Measurements from ENCODE around the gene RNF208.

DNA sequence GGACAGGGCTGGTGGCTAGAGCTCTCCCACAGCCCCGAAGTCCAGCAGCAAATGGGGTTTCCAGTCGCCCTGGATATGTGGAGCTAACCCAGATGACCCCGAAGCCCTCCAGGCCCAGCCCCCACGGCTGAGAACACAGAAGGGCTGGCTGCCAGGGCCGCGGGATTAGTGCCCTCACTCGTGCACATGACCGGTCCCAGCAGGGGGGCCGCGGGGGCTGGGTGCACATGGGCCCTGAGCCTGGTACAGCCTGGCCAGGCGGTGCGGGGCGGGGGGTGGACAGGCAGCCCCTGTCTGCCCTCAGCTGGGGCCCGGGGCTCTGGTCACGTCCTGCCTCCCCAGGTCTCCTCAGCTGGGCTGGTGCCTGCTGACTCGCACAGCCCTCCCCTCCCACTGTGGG lies 27.7 kb downstream of the RNF208 start:
- no peak for TF ChIP-seq POLR2A (IDR thresholded peaks at IDR 0.05)
- TF ChIP-seq, protein P1, sequence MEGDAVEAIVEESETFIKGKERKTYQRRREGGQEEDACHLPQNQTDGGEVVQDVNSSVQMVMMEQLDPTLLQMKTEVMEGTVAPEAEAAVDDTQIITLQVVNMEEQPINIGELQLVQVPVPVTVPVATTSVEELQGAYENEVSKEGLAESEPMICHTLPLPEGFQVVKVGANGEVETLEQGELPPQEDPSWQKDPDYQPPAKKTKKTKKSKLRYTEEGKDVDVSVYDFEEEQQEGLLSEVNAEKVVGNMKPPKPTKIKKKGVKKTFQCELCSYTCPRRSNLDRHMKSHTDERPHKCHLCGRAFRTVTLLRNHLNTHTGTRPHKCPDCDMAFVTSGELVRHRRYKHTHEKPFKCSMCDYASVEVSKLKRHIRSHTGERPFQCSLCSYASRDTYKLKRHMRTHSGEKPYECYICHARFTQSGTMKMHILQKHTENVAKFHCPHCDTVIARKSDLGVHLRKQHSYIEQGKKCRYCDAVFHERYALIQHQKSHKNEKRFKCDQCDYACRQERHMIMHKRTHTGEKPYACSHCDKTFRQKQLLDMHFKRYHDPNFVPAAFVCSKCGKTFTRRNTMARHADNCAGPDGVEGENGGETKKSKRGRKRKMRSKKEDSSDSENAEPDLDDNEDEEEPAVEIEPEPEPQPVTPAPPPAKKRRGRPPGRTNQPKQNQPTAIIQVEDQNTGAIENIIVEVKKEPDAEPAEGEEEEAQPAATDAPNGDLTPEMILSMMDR (IDR thresholded peaks at IDR 0.05), result no peak
